ENCODE measurements around the gene RPS6KB2. TPM values are rescaled to one million over a fixed set of nuclear protein-coding genes. Genes with fewer than 3 reads are reported as not detected.

RPS6KB2 gene
- total and polyA plus RNA-seq, 9 of the 15 experiments (the other 6 are each of a cell fraction or from before 2014, with no cell fraction given) = 0.42 to 122 (median 82.6) TPM

- TF ChIP-seq ZNF589 (CRISPR knock-in tag; IDR thresholded peaks at IDR 0.05; ENCODE audit: low read depth) (peak; percentile 40; the same call in 1 of the 2 replicates), SMARCC2 (IDR thresholded peaks at IDR 0.05; ENCODE audit: low read depth) (no peak), RAD51 (IDR thresholded peaks at IDR 0.05; ENCODE audit: borderline replicate concordance, low read depth) (peak; percentile 100), MGA (IDR thresholded peaks at IDR 0.05) (peak; percentile 97), IFI16 (CRISPR knock-in tag; IDR thresholded peaks at IDR 0.05) (no peak), TCFL5 (CRISPR knock-in tag; conservative IDR thresholded peaks at IDR 0.05) (no peak), CREB1 (IDR thresholded peaks at IDR 0.05) (peak; percentile 60), CREB1 (CRISPR knock-in tag; IDR thresholded peaks at IDR 0.05) (peak; percentile 75), ZNF347 (CRISPR knock-in tag; IDR thresholded peaks at IDR 0.05; ENCODE audit: low read depth) (no peak), ZNF174 (CRISPR knock-in tag; IDR thresholded peaks at IDR 0.05) (no peak)
- TF ChIP-seq, protein P1, sequence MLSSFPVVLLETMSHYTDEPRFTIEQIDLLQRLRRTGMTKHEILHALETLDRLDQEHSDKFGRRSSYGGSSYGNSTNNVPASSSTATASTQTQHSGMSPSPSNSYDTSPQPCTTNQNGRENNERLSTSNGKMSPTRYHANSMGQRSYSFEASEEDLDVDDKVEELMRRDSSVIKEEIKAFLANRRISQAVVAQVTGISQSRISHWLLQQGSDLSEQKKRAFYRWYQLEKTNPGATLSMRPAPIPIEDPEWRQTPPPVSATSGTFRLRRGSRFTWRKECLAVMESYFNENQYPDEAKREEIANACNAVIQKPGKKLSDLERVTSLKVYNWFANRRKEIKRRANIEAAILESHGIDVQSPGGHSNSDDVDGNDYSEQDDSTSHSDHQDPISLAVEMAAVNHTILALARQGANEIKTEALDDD (IDR thresholded peaks at IDR 0.05) = no peak
- TF ChIP-seq, protein P2, sequence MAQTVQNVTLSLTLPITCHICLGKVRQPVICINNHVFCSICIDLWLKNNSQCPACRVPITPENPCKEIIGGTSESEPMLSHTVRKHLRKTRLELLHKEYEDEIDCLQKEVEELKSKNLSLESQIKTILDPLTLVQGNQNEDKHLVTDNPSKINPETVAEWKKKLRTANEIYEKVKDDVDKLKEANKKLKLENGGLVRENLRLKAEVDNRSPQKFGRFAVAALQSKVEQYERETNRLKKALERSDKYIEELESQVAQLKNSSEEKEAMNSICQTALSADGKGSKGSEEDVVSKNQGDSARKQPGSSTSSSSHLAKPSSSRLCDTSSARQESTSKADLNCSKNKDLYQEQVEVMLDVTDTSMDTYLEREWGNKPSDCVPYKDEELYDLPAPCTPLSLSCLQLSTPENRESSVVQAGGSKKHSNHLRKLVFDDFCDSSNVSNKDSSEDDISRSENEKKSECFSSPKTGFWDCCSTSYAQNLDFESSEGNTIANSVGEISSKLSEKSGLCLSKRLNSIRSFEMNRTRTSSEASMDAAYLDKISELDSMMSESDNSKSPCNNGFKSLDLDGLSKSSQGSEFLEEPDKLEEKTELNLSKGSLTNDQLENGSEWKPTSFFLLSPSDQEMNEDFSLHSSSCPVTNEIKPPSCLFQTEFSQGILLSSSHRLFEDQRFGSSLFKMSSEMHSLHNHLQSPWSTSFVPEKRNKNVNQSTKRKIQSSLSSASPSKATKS (CRISPR knock-in tag; IDR thresholded peaks at IDR 0.05) = no peak
Observed at GRCh38 chr11:67391304-67392182, 36.8 kb upstream of the RPS6KB2 start, which contains the start of gene RAD9A (continued).

Measured in K562 (cell line).